Stimulated activated CD4-positive, alpha-beta T cell treated with anti-CD3 and anti-CD28 coated beads, Interleukin-2, amount 100 ng/mL, for 4 hours (primary cell): ENCODE data around the gene ABCF1.
"Not testable (repeated sequence)": the region's sequence is repeated elsewhere in the genome, so short reads cannot be mapped to it uniquely, and the experiment has no call there.

Source experiments
- DNase-seq: peaks from one replicate; pipeline ENCODE4 v3.0.0-alpha.2; 2020; ENCODE audit warnings: low read depth

The ABCF1 gene

GRCh38 chr6:30571075-30571761 lies at the start of gene ABCF1:
Gene ABCF1 (plus strand): TSS chr6:30571442. CDS start chr6:30571488, 46 bp downstream.
- DNase-seq: peak; percentile 99

- not testable (repeated sequence) for DNase-seq
Measured at GRCh38 chr6:30521952-30522351, 49.3 kb upstream of the ABCF1 start.

GRCh38 chr6:30526444-30526843 lies 44.8 kb upstream of the ABCF1 start:
- not testable (repeated sequence) for DNase-seq

- DNase-seq: peak; percentile 41
Measured at GRCh38 chr6:30529349-30529875, 41.8 kb upstream of the ABCF1 start.

GRCh38 chr6:30530014-30530413 lies 41.2 kb upstream of the ABCF1 start:
- DNase-seq: no peak

- no peak for DNase-seq
Measured at GRCh38 chr6:30533460-30534294, 37.6 kb upstream of the ABCF1 start.

GRCh38 chr6:30537931-30538330 lies 33.3 kb upstream of the ABCF1 start:
- DNase-seq: no peak

- peak; percentile 73 for DNase-seq
Measured at GRCh38 chr6:30541515-30542403, 29.5 kb upstream of the ABCF1 start.

- DNase-seq: no peak
Measured at GRCh38 chr6:30542404-30542725, 28.9 kb upstream of the ABCF1 start.

- DNase-seq: no peak
Measured at GRCh38 chr6:30542915-30543314, 28.3 kb upstream of the ABCF1 start.

GRCh38 chr6:30543821-30544220 lies 27.4 kb upstream of the ABCF1 start:
- DNase-seq: no peak

GRCh38 chr6:30544666-30545272 lies 26.5 kb upstream of the ABCF1 start:
- no peak for DNase-seq

- DNase-seq: no peak
Measured at GRCh38 chr6:30547454-30547853, 23.8 kb upstream of the ABCF1 start.

- no peak for DNase-seq
Measured at GRCh38 chr6:30548375-30548774, 22.9 kb upstream of the ABCF1 start.

GRCh38 chr6:30554404-30554803 lies 16.8 kb upstream of the ABCF1 start:
- DNase-seq: no peak

GRCh38 chr6:30554962-30555815 lies 16.1 kb upstream of the ABCF1 start:
- no peak for DNase-seq

GRCh38 chr6:30555816-30556065 lies 15.5 kb upstream of the ABCF1 start:
- no peak for DNase-seq

- DNase-seq: peak; percentile 99
Measured at GRCh38 chr6:30556066-30556905, 15.0 kb upstream of the ABCF1 start, which contains the start of gene GNL1. Gene GNL1 (minus strand): TSS chr6:30556489. CDS start chr6:30556203, 286 bp downstream.

- peak; percentile 69 for DNase-seq
Measured at GRCh38 chr6:30556906-30557682, 14.1 kb upstream of the ABCF1 start, which contains the start of gene PRR3. Gene PRR3 (plus strand): TSS chr6:30557295. CDS start chr6:30557345, 50 bp downstream.
